HEK293T (cell line): ENCODE results near the gene TSSK3.

Experiments
- CTCF ChIA-PET: fragments of 350-600 bp; formaldehyde crosslinking; extraction: SDS; loops from one replicate; lab custom pipeline; 2021; ENCODE audit warnings: antibody characterized with exemption, inconsistent platforms; lab: Yijun Ruan, JAX
- POLR2A ChIA-PET: fragments of 350-600 bp; formaldehyde crosslinking; extraction: SDS; loops from one replicate; lab custom pipeline; 2020; ENCODE audit warnings: antibody characterized with exemption, inconsistent platforms; lab: Yijun Ruan, JAX
- DNase-seq: peaks from one replicate; pipeline ENCODE4 v3.0.0; 2012; ENCODE audit warnings: mixed read lengths; ENCODE audit errors: extremely low spot score
- ARNT ChIP-seq: fragments of 450-650 bp; IDR thresholded peaks from 2 replicates; pipeline ENCODE4 v1.6.1; 2017; ENCODE audit warnings: mild to moderate bottlenecking
- BHLHE40 ChIP-seq: fragments of 450-650 bp; IDR thresholded peaks from 2 replicates; pipeline ENCODE4 v1.6.1; 2016; ENCODE audit warnings: mild to moderate bottlenecking, moderate library complexity, borderline replicate concordance
- CTBP1 ChIP-seq: fragments of 450-650 bp; IDR thresholded peaks from 2 replicates; pipeline ENCODE4 v1.6.1; 2016; ENCODE audit warnings: borderline replicate concordance
- ELF4 ChIP-seq: fragments of 450-650 bp; IDR thresholded peaks from 2 replicates; pipeline ENCODE4 v1.6.1; 2017; ENCODE audit warnings: antibody characterized with exemption
- FOXA1 ChIP-seq: fragments of 450-650 bp; IDR thresholded peaks from 2 replicates; pipeline ENCODE4 v1.6.1; 2016; ENCODE audit warnings: mild to moderate bottlenecking
- FOXK2 ChIP-seq: fragments of 450-650 bp; IDR thresholded peaks from 2 replicates; pipeline ENCODE4 v1.6.1; 2016; ENCODE audit warnings: mild to moderate bottlenecking
- FOXM1 ChIP-seq: fragments of 450-650 bp; IDR thresholded peaks from 2 replicates; pipeline ENCODE4 v1.6.1; 2017; ENCODE audit warnings: mild to moderate bottlenecking, borderline replicate concordance
- HDGF ChIP-seq: fragments of 450-650 bp; IDR thresholded peaks from 2 replicates; pipeline ENCODE4 v1.6.1; 2017; ENCODE audit warnings: antibody characterized with exemption, borderline replicate concordance
- L3MBTL2 ChIP-seq: fragments of 450-650 bp; conservative IDR thresholded peaks from 2 replicates; pipeline ENCODE4 v1.6.1; 2016; ENCODE audit warnings: mild to moderate bottlenecking
- LEF1 ChIP-seq: fragments of 450-650 bp; IDR thresholded peaks from 2 replicates; pipeline ENCODE4 v1.6.1; 2017; ENCODE audit warnings: mild to moderate bottlenecking, borderline replicate concordance
- NFRKB ChIP-seq: fragments of 450-650 bp; IDR thresholded peaks from 2 replicates; pipeline ENCODE4 v1.6.1; 2016; ENCODE audit warnings: mild to moderate bottlenecking, moderate library complexity
- PKNOX1 ChIP-seq: fragments of 450-650 bp; IDR thresholded peaks from 2 replicates; pipeline ENCODE4 v1.6.1; 2016
- SP1 ChIP-seq: fragments of 450-650 bp; IDR thresholded peaks from 2 replicates; pipeline ENCODE4 v1.6.1; 2017
- SUZ12 ChIP-seq: fragments of 450-650 bp; IDR thresholded peaks from 2 replicates; pipeline ENCODE4 v1.6.1; 2016; ENCODE audit warnings: mild to moderate bottlenecking
- TARDBP ChIP-seq: fragments of 450-650 bp; IDR thresholded peaks from 2 replicates; pipeline ENCODE4 v1.6.1; 2016
- ZNF384 ChIP-seq: fragments of 450-650 bp; IDR thresholded peaks from 2 replicates; pipeline ENCODE4 v1.6.1; 2016

TSSK3 gene

GRCh38 chr1:32329931-32330466 is 32.3 kb upstream of the TSSK3 start:
- CTCF ChIA-PET = no interaction called here
- POLR2A ChIA-PET = interaction anchor here (1.5 kb wide), 1 partner anchor 65 kb away, joined by 4 read pairs; the partner anchor contains the start of gene BSDC1

GRCh38 chr1:32330558-32331151 is 31.7 kb upstream of the TSSK3 start:
- ChIA-PET POLR2A (interaction anchor here (1.0 to 1.5 kb wide), 2 partner anchors 21 to 64 kb away, joined by 3 to 4 read pairs; partner anchors contain the start of gene BSDC1), CTCF (interaction anchor here (1.3 kb wide), 1 partner anchor 9 kb away, joined by 4 read pairs; no protein-coding TSS in a partner anchor)
- no peak for DNase-seq
- TF ChIP-seq FOXA1 (no peak), TARDBP (no peak), SUZ12 (no peak), PKNOX1 (no peak), LEF1 (no peak), ARNT (no peak), NFRKB (no peak), SP1 (no peak), HDGF (no peak)

More at GRCh38 chr1:32329931-32330466, 32.3 kb upstream of the TSSK3 start:
- DNase-seq = no peak
- no peak for TF ChIP-seq FOXM1
- TF ChIP-seq L3MBTL2 = no peak
- no peak for TF ChIP-seq ARNT
- no peak for TF ChIP-seq SUZ12
- no peak for TF ChIP-seq FOXK2
- TF ChIP-seq LEF1 = no peak
- TF ChIP-seq PKNOX1 = no peak
- TF ChIP-seq TARDBP = no peak
- no peak for TF ChIP-seq HDGF
- no peak for TF ChIP-seq FOXA1
- no peak for TF ChIP-seq NFRKB
- TF ChIP-seq SP1 = no peak
- TF ChIP-seq CTBP1 = no peak
- no peak for TF ChIP-seq ZNF384

GRCh38 chr1:32331549-32331948 is 30.8 kb upstream of the TSSK3 start:
- TF ChIP-seq ARNT = no peak
- no peak for TF ChIP-seq BHLHE40
- TF ChIP-seq ELF4 = no peak
- TF ChIP-seq PKNOX1 = no peak
- no peak for TF ChIP-seq SP1
- no peak for TF ChIP-seq FOXK2
- TF ChIP-seq FOXM1 = no peak
- TF ChIP-seq L3MBTL2 = no peak
- no peak for TF ChIP-seq TARDBP
- TF ChIP-seq CTBP1 = no peak
- no peak for TF ChIP-seq LEF1
- no peak for TF ChIP-seq NFRKB
- no peak for TF ChIP-seq SUZ12
- no peak for TF ChIP-seq ZNF384
- no peak for TF ChIP-seq HDGF
- no peak for TF ChIP-seq FOXA1
- DNase-seq = no peak
- POLR2A ChIA-PET = interaction anchor here (1.0 to 1.5 kb wide), 2 partner anchors 20 to 63 kb away, joined by 3 to 4 read pairs; partner anchors contain the start of gene BSDC1
- CTCF ChIA-PET = interaction anchor here (0.6 to 1.3 kb wide), 2 partner anchors 10 kb away, joined by 3 to 4 read pairs; no protein-coding TSS in a partner anchor

GRCh38 chr1:32332290-32333079 is 29.9 kb upstream of the TSSK3 start:
- TF ChIP-seq CTBP1 = no peak
- no peak for TF ChIP-seq FOXK2
- TF ChIP-seq L3MBTL2 = no peak
- no peak for TF ChIP-seq NFRKB
- ChIA-PET POLR2A (interaction anchor here (0.7 to 0.9 kb wide), 3 partner anchors 10 to 127 kb away, joined by 3 read pairs; partner anchors contain the start of genes BSDC1 and IQCC), CTCF (interaction anchor here (0.6 kb wide), 2 partner anchors 8 to 11 kb away, joined by 3 to 4 read pairs; no protein-coding TSS in a partner anchor)
- DNase-seq = no peak

- ChIA-PET POLR2A (interaction anchor here (0.9 to 1.0 kb wide), 3 partner anchors 11 to 61 kb away, joined by 3 to 4 read pairs (median 3); partner anchors contain the start of gene BSDC1), CTCF (interaction anchor here (0.6 kb wide), 1 partner anchor 9 kb away, joined by 4 read pairs; no protein-coding TSS in a partner anchor)
- no peak for DNase-seq
- TF ChIP-seq BHLHE40 (no peak), HDGF (no peak), ZNF384 (no peak), TARDBP (no peak), FOXM1 (no peak)
Observed at GRCh38 chr1:32333251-32333963, 28.9 kb upstream of the TSSK3 start.
